IMR-90 (cell line): ENCODE results near the gene ETF1. TPM values are rescaled to one million over a fixed set of nuclear protein-coding genes. Genes with fewer than 3 reads are reported as not detected.

Experiments
- ATAC-seq: fragments of 200-7000 bp; cut with Tn5 transposase; 2 replicates; pipeline ENCODE4 v1.9.1; 2020; ENCODE audit warnings: low read depth, mild to moderate bottlenecking, moderate library complexity
- BruUV-seq: library from RNA; stranded (reverse); fragments of 400-500 nt; replicated peaks from 2 replicates; lab custom pipeline; 2021; lab: Mats Ljungman, UMichigan
- CTCF ChIA-PET: fragments of 300-600 bp; formaldehyde crosslinking; extraction: SDS; loops from one replicate; lab custom pipeline; 2021; ENCODE audit warnings: antibody characterized with exemption; lab: Yijun Ruan, JAX
- POLR2A ChIA-PET: fragments of 300-600 bp; sonication (Branson Sonifier 250); formaldehyde crosslinking; loops from one replicate; lab custom pipeline; 2022; ENCODE audit warnings: antibody characterized with exemption; ENCODE audit not compliant: unreplicated experiment; lab: Charles Lee
- DNase-seq: peaks from one replicate; pipeline ENCODE4 v3.0.0; 2013
- H2AFZ ChIP-seq: replicated peaks from 2 replicates; pipeline ENCODE3; 2013; ENCODE audit warnings: low read length, mild to moderate bottlenecking; ENCODE audit not compliant: poor library complexity
- H2AK5ac ChIP-seq: 2 replicates; pipeline ENCODE4 v1.6.1; 2013; ENCODE audit warnings: low read depth, low read length, inconsistent platforms
- H2AK9ac ChIP-seq: replicated peaks from 2 replicates; pipeline ENCODE3; 2013; ENCODE audit warnings: mild to moderate bottlenecking, low read depth, low read length, moderate library complexity; ENCODE audit not compliant: poor library complexity
- H2BK120ac ChIP-seq: 2 replicates; pipeline ENCODE4 v1.6.1; 2013; ENCODE audit warnings: low read depth, low read length, inconsistent platforms
- H2BK15ac ChIP-seq: 3 replicates; pipeline ENCODE4 v1.6.1; 2013; ENCODE audit warnings: low read depth, low read length, inconsistent platforms
- H2BK20ac ChIP-seq: 2 replicates; pipeline ENCODE4 v1.6.1; 2013; ENCODE audit warnings: low read depth, mild to moderate bottlenecking, inconsistent platforms, low read length, moderate library complexity
- H2BK5ac ChIP-seq: 2 replicates; pipeline ENCODE4 v1.6.1; 2013; ENCODE audit warnings: mild to moderate bottlenecking, low read depth, low read length, inconsistent platforms; ENCODE audit not compliant: poor library complexity, severe bottlenecking
- H3K14ac ChIP-seq: replicated peaks from 2 replicates; pipeline ENCODE4 v1.6.1; 2013; ENCODE audit warnings: low read depth, low read length, inconsistent platforms
- H3K18ac ChIP-seq: 2 replicates; pipeline ENCODE4 v1.6.1; 2013; ENCODE audit warnings: low read depth, low read length, control low read depth
- H3K23ac ChIP-seq: 2 replicates; pipeline ENCODE4 v1.6.1; 2013; ENCODE audit warnings: low read depth, low read length, inconsistent platforms
- H3K27ac ChIP-seq: 2 replicates; pipeline ENCODE4 v1.5.1; 2013; ENCODE audit warnings: mild to moderate bottlenecking, control low read depth, low read length; ENCODE audit not compliant: insufficient read depth
- H3K27me3 ChIP-seq: 2 replicates; pipeline ENCODE4 v1.6.1; 2013; ENCODE audit warnings: low read length; ENCODE audit not compliant: control insufficient read depth, insufficient read depth
- H3K36me3 ChIP-seq: 2 replicates; pipeline ENCODE4 v1.6.1; 2013; ENCODE audit warnings: low read length, mixed read lengths; ENCODE audit not compliant: control insufficient read depth, insufficient read depth
- H3K4ac ChIP-seq: 2 replicates; pipeline ENCODE4 v1.6.1; 2013; ENCODE audit warnings: low read depth, low read length, inconsistent platforms
- H3K4me1 ChIP-seq: 2 replicates; pipeline ENCODE4 v1.6.1; 2013; ENCODE audit warnings: low read length, mixed read lengths; ENCODE audit not compliant: control insufficient read depth, insufficient read depth
- H3K4me2 ChIP-seq: 2 replicates; pipeline ENCODE4 v1.6.1; 2013; ENCODE audit warnings: low read depth, mild to moderate bottlenecking, control low read depth, low read length, moderate library complexity
- H3K4me3 ChIP-seq: 2 replicates; pipeline ENCODE4 v1.5.1; 2013; ENCODE audit warnings: low read depth, mild to moderate bottlenecking, control low read depth, low read length, moderate library complexity; ENCODE audit not compliant: insufficient read depth
- H3K56ac ChIP-seq: 2 replicates; pipeline ENCODE4 v1.6.1; 2013; ENCODE audit warnings: low read length, inconsistent platforms; ENCODE audit not compliant: insufficient read depth; ENCODE audit errors: extremely low read depth
- H3K79me1 ChIP-seq, 2 experiments: 2 replicates each; pipeline ENCODE4 v1.6.1; 2013; ENCODE audit warnings: low read length in 2 of 2, inconsistent platforms in 1 of 2, low read depth in 1 of 2
- H3K9ac ChIP-seq: 2 replicates; pipeline ENCODE4 v1.6.1; 2013; ENCODE audit warnings: low read depth, low read length, control low read depth
- H3K9me1 ChIP-seq: 2 replicates; pipeline ENCODE4 v1.6.1; 2013; ENCODE audit warnings: low read length, inconsistent platforms; ENCODE audit not compliant: insufficient read depth
- H3K9me3 ChIP-seq: 2 replicates; pipeline ENCODE4 v1.6.1; 2013; ENCODE audit warnings: low read length; ENCODE audit not compliant: control insufficient read depth, insufficient read depth
- H4K20me1 ChIP-seq: 2 replicates; pipeline ENCODE4 v1.6.1; 2013; ENCODE audit warnings: low read length, inconsistent platforms; ENCODE audit not compliant: insufficient read depth
- H4K5ac ChIP-seq: 2 replicates; pipeline ENCODE4 v1.6.1; 2013; ENCODE audit warnings: mild to moderate bottlenecking, low read depth, low read length, control low read depth
- H4K8ac ChIP-seq, 2 experiments: 2 replicates each; pipeline ENCODE4 v1.6.1; 2013; ENCODE audit warnings: low read depth in 2 of 2, low read length in 2 of 2, control low read depth in 1 of 2, inconsistent platforms in 1 of 2
- H4K91ac ChIP-seq: 2 replicates; pipeline ENCODE4 v1.6.1; 2013; ENCODE audit warnings: low read depth, low read length, inconsistent platforms; ENCODE audit not compliant: insufficient read depth
- BHLHE40 ChIP-seq: fragments of 150-350 bp; IDR thresholded peaks from 2 replicates; pipeline ENCODE4 v1.6.1; 2016; ENCODE audit warnings: mild to moderate bottlenecking, low read depth, low read length
- CHD1 ChIP-seq: IDR thresholded peaks from 2 replicates; pipeline ENCODE4 v1.6.1; 2012; ENCODE audit warnings: low read depth, low read length, improper control_type of control experiment
- ELK1 ChIP-seq: fragments of 150-350 bp; IDR thresholded peaks from 2 replicates; pipeline ENCODE4 v1.6.1; 2016; ENCODE audit warnings: low read depth, mild to moderate bottlenecking, low read length, moderate library complexity, borderline replicate concordance
- FOS ChIP-seq: fragments of 150-350 bp; IDR thresholded peaks from 2 replicates; pipeline ENCODE4 v1.6.1; 2016; ENCODE audit warnings: low read depth, low read length
- MAFK ChIP-seq: IDR thresholded peaks from 2 replicates; pipeline ENCODE4 v1.6.1; 2012; ENCODE audit warnings: low read depth, low read length, improper control_type of control experiment
- MAZ ChIP-seq: IDR thresholded peaks from 2 replicates; pipeline ENCODE4 v1.6.1; 2012; ENCODE audit warnings: low read depth, mild to moderate bottlenecking, low read length, improper control_type of control experiment, moderate library complexity, borderline replicate concordance
- MXI1 ChIP-seq: IDR thresholded peaks from 2 replicates; pipeline ENCODE4 v1.6.1; 2012; ENCODE audit warnings: low read depth, mild to moderate bottlenecking, low read length, moderate library complexity, borderline replicate concordance
- NFE2L2 ChIP-seq: fragments of 150-350 bp; IDR thresholded peaks from 2 replicates; pipeline ENCODE4 v1.6.1; 2016; ENCODE audit warnings: low read depth, mild to moderate bottlenecking, low read length
- POLR2A ChIP-seq: IDR thresholded peaks from 2 replicates; pipeline ENCODE4 v1.6.1; 2012; ENCODE audit warnings: mild to moderate bottlenecking, low read depth, low read length
- RAD21 ChIP-seq: IDR thresholded peaks from 2 replicates; pipeline ENCODE4 v1.6.1; 2012; ENCODE audit warnings: low read length, improper control_type of control experiment
- RCOR1 ChIP-seq: IDR thresholded peaks from 2 replicates; pipeline ENCODE4 v1.6.1; 2012; ENCODE audit warnings: mild to moderate bottlenecking, low read length, improper control_type of control experiment; ENCODE audit not compliant: insufficient replicate concordance
- SMC3 ChIP-seq: fragments of 150-350 bp; IDR thresholded peaks from 2 replicates; pipeline ENCODE4 v1.6.1; 2016; ENCODE audit warnings: low read depth, mild to moderate bottlenecking, antibody characterized with exemption, low read length, moderate library complexity
- WGBS, 2 experiments: methylation state at CpG; one replicate each; pipeline versions ENCODE4 v1.1.5 to v1.1.7; 2013; ENCODE audit warnings: missing lambda C conversion rate in 2 of 2; ENCODE audit not compliant: insufficient read length in 1 of 2; ENCODE audit errors: extremely low coverage in 2 of 2; 5-methylcytosine and 5-hydroxymethylcytosine counted together
- dilution Hi-C: fragments of 300-500 bp; cut with HindIII; formaldehyde crosslinking; loops from one replicate; pipeline ENCODE4 v1.14.3; 2018; ENCODE audit warnings: low sequenced_read_pairs; ENCODE audit not compliant: unreplicated experiment
- in situ Hi-C: fragments of 300-500 bp; cut with MboI; formaldehyde crosslinking; loops from 3 replicates; pipeline ENCODE4 v1.14.3; 2019; ENCODE audit warnings: low sequenced_read_pairs, inconsistent platforms, mixed read lengths
- intact Hi-C: fragments of 100-400 bp; cut with micrococcal nuclease; formaldehyde crosslinking; loops from 2 replicates; pipeline ENCODE4 v1.10.0; 2022
- polyA plus RNA-seq, 3 experiments: library from polyadenylated mRNA; depleted of rRNA; stranded (reverse); fragments of >200 nt; gene quantifications; 2 replicates each; pipeline ENCODE4 v1.2.3, GENCODE V29; 2012; ENCODE audit warnings: low replicate concordance in 1 of 3
- total RNA-seq: library from RNA; depleted of rRNA; stranded (reverse); fragments of >200 nt; gene quantifications from 2 replicates; pipeline ENCODE4 v1.2.3, GENCODE V29; 2012
- TF ChIP-seq, protein P1 (sequence below): conservative IDR thresholded peaks from 2 replicates; pipeline ENCODE4 v1.5.1; 2012; ENCODE audit warnings: mild to moderate bottlenecking, low read depth, low read length, improper control_type of control experiment
- TF ChIP-seq, protein P2 (sequence below): fragments of 150-350 bp; IDR thresholded peaks from 2 replicates; pipeline ENCODE4 v1.6.1; 2017; ENCODE audit warnings: mild to moderate bottlenecking, antibody characterized with exemption, low read length, low read depth

Gene ETF1
- total and polyA plus RNA-seq, 2 of the 4 experiments (the other 2 are of a cell fraction): 53.2 to 126 TPM

DNA sequence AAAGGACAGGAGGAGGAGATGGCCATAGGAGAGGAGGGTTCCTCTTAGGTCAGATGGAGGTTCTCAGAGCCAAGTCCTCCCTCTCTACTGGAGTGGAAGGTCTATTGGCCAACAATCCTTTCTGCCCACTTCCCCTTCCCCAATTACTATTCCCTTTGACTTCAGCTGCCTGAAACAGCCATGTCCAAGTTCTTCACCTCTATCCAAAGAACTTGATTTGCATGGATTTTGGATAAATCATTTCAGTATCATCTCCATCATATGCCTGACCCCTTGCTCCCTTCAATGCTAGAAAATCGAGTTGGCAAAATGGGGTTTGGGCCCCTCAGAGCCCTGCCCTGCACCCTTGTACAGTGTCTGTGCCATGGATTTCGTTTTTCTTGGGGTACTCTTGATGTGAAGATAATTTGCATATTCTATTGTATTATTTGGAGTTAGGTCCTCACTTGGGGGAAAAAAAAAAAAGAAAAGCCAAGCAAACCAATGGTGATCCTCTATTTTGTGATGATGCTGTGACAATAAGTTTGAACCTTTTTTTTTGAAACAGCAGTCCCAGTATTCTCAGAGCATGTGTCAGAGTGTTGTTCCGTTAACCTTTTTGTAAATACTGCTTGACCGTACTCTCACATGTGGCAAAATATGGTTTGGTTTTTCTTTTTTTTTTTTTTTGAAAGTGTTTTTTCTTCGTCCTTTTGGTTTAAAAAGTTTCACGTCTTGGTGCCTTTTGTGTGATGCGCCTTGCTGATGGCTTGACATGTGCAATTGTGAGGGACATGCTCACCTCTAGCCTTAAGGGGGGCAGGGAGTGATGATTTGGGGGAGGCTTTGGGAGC is 74.7 kb downstream of the ETF1 start:
- peak overlapping the region; percentile 75 for H3K4me2 ChIP-seq
- H3K36me3 ChIP-seq: peaks cover 18% of the 10 kb centered on the region
- H2AK9ac ChIP-seq: peak overlapping the region; percentile 56
- peak; percentile 54 for DNase-seq
- H2BK120ac ChIP-seq: no peak overlapping the region
- no peak overlapping the region for H2AK5ac ChIP-seq
- in situ Hi-C loops: no loop called here
- H3K79me1 ChIP-seq: peaks cover 10 to 36% of the 10 kb centered on the region in 2 experiments
- no peak overlapping the region for H3K56ac ChIP-seq
- intact Hi-C loops: no loop called here
- 83% methylated on average over 2 of the region's 7 CpGs; no CpG with 5 or more reads in 1 of the 2 experiments for WGBS, 2 experiments
- no peak overlapping the region for H3K18ac ChIP-seq
- no peak overlapping the region for H2BK15ac ChIP-seq
- H3K14ac ChIP-seq: no peak overlapping the region
- H3K9me3 ChIP-seq: no peaks in the 10 kb centered on the region
- no peak overlapping the region for H2AFZ ChIP-seq
- H3K27ac ChIP-seq: no peak overlapping the region
- no peak overlapping the region for H3K9ac ChIP-seq
- ATAC-seq: no peak
- H3K4ac ChIP-seq: no peak overlapping the region
- BruUV-seq: no TSS peak
- no peak overlapping the region for H2BK5ac ChIP-seq
- POLR2A ChIA-PET: no interaction called here
- H3K9me1 ChIP-seq: peaks cover 21% of the 10 kb centered on the region
- no peak overlapping the region for H4K5ac ChIP-seq
- H3K27me3 ChIP-seq: no peaks in the 10 kb centered on the region
- no peak overlapping the region for H2BK20ac ChIP-seq
- H4K91ac ChIP-seq: no peak overlapping the region
- no peak overlapping the region for H3K4me3 ChIP-seq
- peak overlapping the region; percentile 22; the same call in 1 of the 2 replicates for H3K23ac ChIP-seq
- peaks cover 56% of the 10 kb centered on the region for H4K20me1 ChIP-seq
- CTCF ChIA-PET: interaction anchor here (0.7 kb wide), 1 partner anchor 18 kb away, joined by 3 read pairs; no protein-coding TSS in a partner anchor
- dilution Hi-C loops: no loop called here
- no peak overlapping the region for H4K8ac ChIP-seq
- peaks cover 11% of the 10 kb centered on the region; the same call in 1 of the 2 replicates for H3K4me1 ChIP-seq
- no peak for TF ChIP-seq POLR2A
- TF ChIP-seq CHD1: no peak
- TF ChIP-seq, protein P1, sequence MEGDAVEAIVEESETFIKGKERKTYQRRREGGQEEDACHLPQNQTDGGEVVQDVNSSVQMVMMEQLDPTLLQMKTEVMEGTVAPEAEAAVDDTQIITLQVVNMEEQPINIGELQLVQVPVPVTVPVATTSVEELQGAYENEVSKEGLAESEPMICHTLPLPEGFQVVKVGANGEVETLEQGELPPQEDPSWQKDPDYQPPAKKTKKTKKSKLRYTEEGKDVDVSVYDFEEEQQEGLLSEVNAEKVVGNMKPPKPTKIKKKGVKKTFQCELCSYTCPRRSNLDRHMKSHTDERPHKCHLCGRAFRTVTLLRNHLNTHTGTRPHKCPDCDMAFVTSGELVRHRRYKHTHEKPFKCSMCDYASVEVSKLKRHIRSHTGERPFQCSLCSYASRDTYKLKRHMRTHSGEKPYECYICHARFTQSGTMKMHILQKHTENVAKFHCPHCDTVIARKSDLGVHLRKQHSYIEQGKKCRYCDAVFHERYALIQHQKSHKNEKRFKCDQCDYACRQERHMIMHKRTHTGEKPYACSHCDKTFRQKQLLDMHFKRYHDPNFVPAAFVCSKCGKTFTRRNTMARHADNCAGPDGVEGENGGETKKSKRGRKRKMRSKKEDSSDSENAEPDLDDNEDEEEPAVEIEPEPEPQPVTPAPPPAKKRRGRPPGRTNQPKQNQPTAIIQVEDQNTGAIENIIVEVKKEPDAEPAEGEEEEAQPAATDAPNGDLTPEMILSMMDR: no peak
- no peak for TF ChIP-seq RAD21
- TF ChIP-seq, protein P2, sequence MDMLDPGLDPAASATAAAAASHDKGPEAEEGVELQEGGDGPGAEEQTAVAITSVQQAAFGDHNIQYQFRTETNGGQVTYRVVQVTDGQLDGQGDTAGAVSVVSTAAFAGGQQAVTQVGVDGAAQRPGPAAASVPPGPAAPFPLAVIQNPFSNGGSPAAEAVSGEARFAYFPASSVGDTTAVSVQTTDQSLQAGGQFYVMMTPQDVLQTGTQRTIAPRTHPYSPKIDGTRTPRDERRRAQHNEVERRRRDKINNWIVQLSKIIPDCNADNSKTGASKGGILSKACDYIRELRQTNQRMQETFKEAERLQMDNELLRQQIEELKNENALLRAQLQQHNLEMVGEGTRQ: 0 out of 2 replicates have a peak, but pooled peaks have one; percentile 44
- peak; percentile 22; the same call in 1 of the 2 replicates for TF ChIP-seq BHLHE40
- no peak for TF ChIP-seq MAZ
- TF ChIP-seq MXI1: no peak
- no peak for TF ChIP-seq MAFK
- no peak; the same call in none of the 2 replicates for TF ChIP-seq NFE2L2
- no peak for TF ChIP-seq RCOR1
- no peak for TF ChIP-seq SMC3
- TF ChIP-seq FOS: 0 out of 2 replicates have a peak, but pooled peaks have one; percentile 1
- TF ChIP-seq ELK1: no peak
